ENCODE results near the gene PMEPA1.

PMEPA1 gene

DNA sequence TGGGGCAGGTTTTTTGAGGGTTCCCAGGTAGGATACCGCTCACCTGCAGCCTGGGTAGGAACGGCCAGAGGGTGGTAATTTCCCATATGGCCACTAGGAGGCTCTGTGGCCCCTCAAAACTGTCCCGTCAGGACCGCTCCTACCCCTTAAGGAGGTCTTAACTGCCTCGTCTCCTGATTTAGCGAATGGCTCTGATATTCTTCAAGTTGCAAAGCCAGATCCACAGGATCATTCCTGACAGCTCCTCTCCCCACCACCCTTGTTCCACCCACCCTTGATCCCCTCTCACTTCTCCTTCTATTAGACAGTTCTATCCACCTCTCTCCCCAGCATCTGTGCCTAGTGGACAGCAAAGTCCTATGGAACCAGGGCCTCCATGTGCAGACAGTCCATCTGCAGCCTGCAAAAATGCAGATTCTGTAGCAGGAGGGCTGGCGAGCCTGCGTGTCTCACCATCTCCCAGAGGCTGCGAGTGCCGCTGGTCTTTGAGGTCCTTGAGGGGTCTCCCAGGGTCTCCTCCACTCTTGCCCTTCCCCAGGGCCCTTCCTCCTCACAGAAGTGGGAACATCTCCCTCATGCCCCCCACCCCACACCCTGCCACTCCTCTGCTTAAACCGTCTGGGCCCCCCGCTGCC, 55.3 kb downstream of the PMEPA1 start:
- Histone ChIP-seq H3K9ac (ENCODE audit: low read depth in 1 of 2, low read length in 2 of 2) (no peak overlapping the region), H3K36me3 (ENCODE audit: control insufficient read depth in 2 of 2, insufficient read depth in 2 of 2, low read length in 2 of 2) (peaks cover 0 to 4% of the 10 kb centered on the region in 2 donors), H3K9me3 (ENCODE audit: control insufficient read depth in 2 of 2, low read length in 2 of 2) (no peaks in the 10 kb centered on the region), H3K4me1 (ENCODE audit: control insufficient read depth in 2 of 2, insufficient read depth in 2 of 2, low read length in 2 of 2) (peaks cover 4 to 8% of the 10 kb centered on the region in 2 donors), H3K4me3 (ENCODE audit: low read length in 2 of 2) (no peak overlapping the region), H3K27ac (ENCODE audit: low read depth in 2 of 2, low read length in 2 of 2) (no peak overlapping the region), H3K27me3 (ENCODE audit: control insufficient read depth in 2 of 2, insufficient read depth in 2 of 2, low read length in 2 of 2) (no peaks in the 10 kb centered on the region)

DNA sequence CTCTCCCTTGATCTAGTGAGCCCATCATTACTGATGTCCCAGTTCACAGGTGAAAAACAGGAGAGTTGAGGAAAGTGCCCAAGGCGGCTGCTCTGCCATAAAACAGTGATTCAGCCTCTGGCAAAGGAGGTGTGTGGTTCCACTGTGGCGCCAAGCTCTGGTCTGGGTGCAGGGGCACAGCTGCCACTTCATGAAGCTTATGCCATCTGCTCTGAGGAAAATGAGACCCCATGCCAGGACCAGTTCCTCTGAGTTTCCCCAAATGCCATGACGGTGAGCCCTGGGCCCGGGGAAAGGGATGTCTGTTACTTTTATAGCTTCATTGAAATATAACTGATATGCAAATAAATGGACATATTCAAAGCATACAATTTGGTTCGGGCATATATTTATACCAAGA, 55.9 kb downstream of the PMEPA1 start:
- Histone ChIP-seq H3K36me3 (ENCODE audit: control insufficient read depth in 2 of 2, insufficient read depth in 2 of 2, low read length in 2 of 2) (peaks cover 0 to 2% of the 10 kb centered on the region in 2 donors), H3K4me3 (ENCODE audit: low read length in 2 of 2) (no peak overlapping the region), H3K9ac (ENCODE audit: low read depth in 1 of 2, low read length in 2 of 2) (no peak overlapping the region), H3K27me3 (ENCODE audit: control insufficient read depth in 2 of 2, insufficient read depth in 2 of 2, low read length in 2 of 2) (no peaks in the 10 kb centered on the region), H3K9me3 (ENCODE audit: control insufficient read depth in 2 of 2, low read length in 2 of 2) (no peaks in the 10 kb centered on the region), H3K4me1 (ENCODE audit: control insufficient read depth in 2 of 2, insufficient read depth in 2 of 2, low read length in 2 of 2) (peaks cover 4 to 8% of the 10 kb centered on the region in 2 donors), H3K27ac (ENCODE audit: low read depth in 2 of 2, low read length in 2 of 2) (no peak overlapping the region)

DNA sequence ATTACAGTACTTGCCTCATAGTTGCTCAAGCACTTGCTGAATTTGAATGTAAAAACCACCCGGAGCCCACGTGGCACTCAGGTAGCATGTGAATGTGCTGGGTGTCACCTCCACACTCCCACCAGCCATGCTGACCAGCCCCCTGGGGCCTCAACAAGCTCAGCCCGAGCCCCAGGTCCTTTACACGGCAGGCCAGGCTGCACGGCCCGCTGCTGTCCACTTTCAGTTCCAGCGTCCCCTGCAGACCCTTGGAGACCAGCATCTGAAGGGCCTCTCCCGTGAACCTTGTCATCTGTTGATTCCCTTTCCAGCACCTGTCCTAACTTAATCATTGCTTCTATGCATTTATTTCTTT, 56.3 kb downstream of the PMEPA1 start:
- H3K36me3 ChIP-seq (ENCODE audit: control insufficient read depth in 2 of 2, insufficient read depth in 2 of 2, low read length in 2 of 2), result no peaks in the 10 kb centered on the region
- H3K9ac ChIP-seq (ENCODE audit: low read depth in 1 of 2, low read length in 2 of 2), result no peak overlapping the region
- H3K9me3 ChIP-seq (ENCODE audit: control insufficient read depth in 2 of 2, low read length in 2 of 2), result no peaks in the 10 kb centered on the region
- no peak overlapping the region for H3K4me3 ChIP-seq (ENCODE audit: low read length in 2 of 2)
- no peaks in the 10 kb centered on the region for H3K27me3 ChIP-seq (ENCODE audit: control insufficient read depth in 2 of 2, insufficient read depth in 2 of 2, low read length in 2 of 2)
- peaks cover 4 to 8% of the 10 kb centered on the region in 2 donors for H3K4me1 ChIP-seq (ENCODE audit: control insufficient read depth in 2 of 2, insufficient read depth in 2 of 2, low read length in 2 of 2)
- no peak overlapping the region for H3K27ac ChIP-seq (ENCODE audit: low read depth in 2 of 2, low read length in 2 of 2)

GRCh38 chr20:57652606-57653545, 56.9 kb downstream of the PMEPA1 start:
- no peaks in the 10 kb centered on the region for H3K9me3 ChIP-seq (ENCODE audit: control insufficient read depth in 2 of 2, low read length in 2 of 2)
- no peak overlapping the region for H3K9ac ChIP-seq (ENCODE audit: low read depth in 1 of 2, low read length in 2 of 2)
- no peak overlapping the region for H3K27ac ChIP-seq (ENCODE audit: low read depth in 2 of 2, low read length in 2 of 2)
- no peaks in the 10 kb centered on the region for H3K27me3 ChIP-seq (ENCODE audit: control insufficient read depth in 2 of 2, insufficient read depth in 2 of 2, low read length in 2 of 2)
- no peaks in the 10 kb centered on the region for H3K36me3 ChIP-seq (ENCODE audit: control insufficient read depth in 2 of 2, insufficient read depth in 2 of 2, low read length in 2 of 2)
- no peak overlapping the region for H3K4me3 ChIP-seq (ENCODE audit: low read length in 2 of 2)
- peaks cover 0 to 5% of the 10 kb centered on the region in 2 donors for H3K4me1 ChIP-seq (ENCODE audit: control insufficient read depth in 2 of 2, insufficient read depth in 2 of 2, low read length in 2 of 2)

DNA sequence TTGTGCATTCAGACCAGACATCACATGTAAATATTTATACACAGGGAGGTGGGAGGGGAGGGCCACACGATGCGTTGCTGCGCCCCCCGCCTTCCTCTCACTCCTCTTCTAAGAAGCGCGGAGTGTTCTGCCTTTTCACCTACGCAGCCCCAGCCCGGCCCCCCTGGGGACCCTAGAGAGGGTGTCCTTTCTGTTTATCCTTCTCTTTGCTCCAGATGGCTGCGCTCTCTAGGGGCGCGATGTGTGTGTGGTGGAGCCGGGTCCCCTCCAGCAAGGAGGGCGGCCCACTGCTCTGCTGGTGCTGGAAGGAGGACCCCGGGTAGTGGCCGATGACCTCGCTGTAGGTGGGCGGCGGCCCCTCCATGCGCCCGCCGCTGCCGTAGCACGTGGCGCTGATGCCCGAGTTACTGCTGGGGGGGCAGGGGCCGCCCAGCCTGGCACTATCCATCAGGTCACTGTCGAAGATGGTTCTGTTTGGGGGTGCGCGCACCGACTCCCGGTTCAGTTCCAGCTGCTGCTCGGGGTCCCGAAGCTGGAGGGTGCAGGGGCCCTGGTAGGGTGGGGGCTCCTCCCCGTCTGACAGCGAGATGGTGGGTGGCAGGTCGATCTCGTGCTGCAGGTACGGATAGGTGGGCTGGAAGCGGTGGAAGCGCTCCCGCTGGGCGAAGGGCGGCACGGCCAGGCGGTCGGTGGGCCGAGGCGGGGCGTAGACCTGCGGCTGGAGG, 57.8 kb downstream of the PMEPA1 start:
- Histone ChIP-seq H3K27ac (ENCODE audit: low read depth in 2 of 2, low read length in 2 of 2) (no peak overlapping the region), H3K9me3 (ENCODE audit: control insufficient read depth in 2 of 2, low read length in 2 of 2) (no peaks in the 10 kb centered on the region), H3K27me3 (ENCODE audit: control insufficient read depth in 2 of 2, insufficient read depth in 2 of 2, low read length in 2 of 2) (no peaks in the 10 kb centered on the region), H3K4me1 (ENCODE audit: control insufficient read depth in 2 of 2, insufficient read depth in 2 of 2, low read length in 2 of 2) (peaks cover 0 to 3% of the 10 kb centered on the region in 2 donors), H3K4me3 (ENCODE audit: low read length in 2 of 2) (no peak overlapping the region), H3K36me3 (ENCODE audit: control insufficient read depth in 2 of 2, insufficient read depth in 2 of 2, low read length in 2 of 2) (no peaks in the 10 kb centered on the region), H3K9ac (ENCODE audit: low read depth in 1 of 2, low read length in 2 of 2) (no peak overlapping the region)

DNA sequence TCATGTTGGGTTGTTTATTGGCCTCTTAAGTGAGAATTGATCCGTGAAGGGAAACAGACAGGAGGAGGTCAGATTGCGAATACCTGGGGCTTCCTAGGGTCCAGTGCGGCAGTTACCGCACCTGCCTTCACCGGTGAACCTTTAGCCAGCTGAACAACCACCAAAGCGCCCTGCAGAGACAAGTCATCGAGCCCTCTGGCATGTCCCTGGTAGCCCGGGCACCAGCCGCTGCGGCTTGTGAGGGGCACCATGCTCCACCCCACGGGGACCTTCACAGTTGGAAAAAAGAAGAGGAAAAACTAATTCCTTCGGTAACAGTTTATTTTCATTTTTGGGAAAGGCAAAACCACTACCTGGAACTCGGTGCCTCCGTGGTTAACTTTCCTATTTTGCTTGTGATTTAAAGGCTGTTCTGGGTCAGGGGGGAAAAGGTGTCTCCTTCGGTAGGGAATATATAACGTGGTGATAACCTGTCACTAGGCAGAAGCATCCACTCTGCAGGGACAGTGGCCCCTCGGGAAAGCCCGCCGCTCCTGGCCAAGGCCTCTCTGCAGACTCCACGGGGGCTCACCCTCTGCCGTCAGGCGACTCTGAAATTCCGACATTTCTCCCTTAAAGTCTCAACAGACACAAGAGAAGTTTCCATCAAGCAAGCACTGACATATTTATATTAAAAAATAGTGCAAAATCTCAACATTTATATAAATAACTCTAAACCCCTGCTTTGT, 58.9 kb downstream of the PMEPA1 start:
- H3K9me3 ChIP-seq (ENCODE audit: control insufficient read depth in 2 of 2, low read length in 2 of 2), result no peaks in the 10 kb centered on the region
- H3K27me3 ChIP-seq (ENCODE audit: control insufficient read depth in 2 of 2, insufficient read depth in 2 of 2, low read length in 2 of 2), result no peaks in the 10 kb centered on the region
- peaks cover 0 to 3% of the 10 kb centered on the region in 2 donors for H3K4me1 ChIP-seq (ENCODE audit: control insufficient read depth in 2 of 2, insufficient read depth in 2 of 2, low read length in 2 of 2)

DNA sequence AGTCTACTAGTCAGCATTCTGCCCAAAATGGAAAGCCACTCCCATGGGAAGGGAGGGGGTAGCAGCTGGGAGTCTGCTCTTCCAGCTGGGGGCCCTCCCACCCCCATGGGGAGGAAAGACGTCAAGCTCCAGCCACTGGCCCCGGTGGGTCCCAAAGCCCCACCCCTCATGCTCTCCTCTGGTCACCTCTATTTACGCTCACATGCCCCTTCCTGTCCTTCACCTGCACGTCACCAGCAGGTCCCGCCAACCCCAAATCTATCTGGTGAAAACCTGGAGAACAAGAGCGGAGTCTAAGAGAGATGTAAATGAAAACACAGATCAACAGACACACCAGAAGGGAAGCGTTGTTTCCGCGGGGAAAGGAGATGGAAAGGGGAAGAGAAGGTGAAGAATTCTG, 59.5 kb downstream of the PMEPA1 start:
- no peak overlapping the region for H3K9ac ChIP-seq (ENCODE audit: low read depth in 1 of 2, low read length in 2 of 2)
- no peak overlapping the region for H3K27ac ChIP-seq (ENCODE audit: low read depth in 2 of 2, low read length in 2 of 2)
- no peaks in the 10 kb centered on the region for H3K27me3 ChIP-seq (ENCODE audit: control insufficient read depth in 2 of 2, insufficient read depth in 2 of 2, low read length in 2 of 2)
- peaks cover 0 to 3% of the 10 kb centered on the region in 2 donors for H3K4me1 ChIP-seq (ENCODE audit: control insufficient read depth in 2 of 2, insufficient read depth in 2 of 2, low read length in 2 of 2)
- no peaks in the 10 kb centered on the region for H3K36me3 ChIP-seq (ENCODE audit: control insufficient read depth in 2 of 2, insufficient read depth in 2 of 2, low read length in 2 of 2)
- no peak overlapping the region for H3K4me3 ChIP-seq (ENCODE audit: low read length in 2 of 2)
- no peaks in the 10 kb centered on the region for H3K9me3 ChIP-seq (ENCODE audit: control insufficient read depth in 2 of 2, low read length in 2 of 2)

More for the DNA sequence above, 58.9 kb downstream of the PMEPA1 start:
- no peak overlapping the region for H3K4me3 ChIP-seq (ENCODE audit: low read length in 2 of 2)
- no peak overlapping the region for H3K27ac ChIP-seq (ENCODE audit: low read depth in 2 of 2, low read length in 2 of 2)
- no peak overlapping the region for H3K9ac ChIP-seq (ENCODE audit: low read depth in 1 of 2, low read length in 2 of 2)
- H3K36me3 ChIP-seq (ENCODE audit: control insufficient read depth in 2 of 2, insufficient read depth in 2 of 2, low read length in 2 of 2), result no peaks in the 10 kb centered on the region

GRCh38 chr20:57649617-57650015, 60.2 kb downstream of the PMEPA1 start:
- Histone ChIP-seq H3K9me3 (ENCODE audit: control insufficient read depth in 2 of 2, low read length in 2 of 2) (no peaks in the 10 kb centered on the region), H3K4me3 (ENCODE audit: low read length in 2 of 2) (no peak overlapping the region), H3K27me3 (ENCODE audit: control insufficient read depth in 2 of 2, insufficient read depth in 2 of 2, low read length in 2 of 2) (no peaks in the 10 kb centered on the region), H3K27ac (ENCODE audit: low read depth in 2 of 2, low read length in 2 of 2) (no peak overlapping the region), H3K36me3 (ENCODE audit: control insufficient read depth in 2 of 2, insufficient read depth in 2 of 2, low read length in 2 of 2) (no peaks in the 10 kb centered on the region), H3K4me1 (ENCODE audit: control insufficient read depth in 2 of 2, insufficient read depth in 2 of 2, low read length in 2 of 2) (peaks cover 0 to 3% of the 10 kb centered on the region in 2 donors), H3K9ac (ENCODE audit: low read depth in 1 of 2, low read length in 2 of 2) (no peak overlapping the region)

DNA sequence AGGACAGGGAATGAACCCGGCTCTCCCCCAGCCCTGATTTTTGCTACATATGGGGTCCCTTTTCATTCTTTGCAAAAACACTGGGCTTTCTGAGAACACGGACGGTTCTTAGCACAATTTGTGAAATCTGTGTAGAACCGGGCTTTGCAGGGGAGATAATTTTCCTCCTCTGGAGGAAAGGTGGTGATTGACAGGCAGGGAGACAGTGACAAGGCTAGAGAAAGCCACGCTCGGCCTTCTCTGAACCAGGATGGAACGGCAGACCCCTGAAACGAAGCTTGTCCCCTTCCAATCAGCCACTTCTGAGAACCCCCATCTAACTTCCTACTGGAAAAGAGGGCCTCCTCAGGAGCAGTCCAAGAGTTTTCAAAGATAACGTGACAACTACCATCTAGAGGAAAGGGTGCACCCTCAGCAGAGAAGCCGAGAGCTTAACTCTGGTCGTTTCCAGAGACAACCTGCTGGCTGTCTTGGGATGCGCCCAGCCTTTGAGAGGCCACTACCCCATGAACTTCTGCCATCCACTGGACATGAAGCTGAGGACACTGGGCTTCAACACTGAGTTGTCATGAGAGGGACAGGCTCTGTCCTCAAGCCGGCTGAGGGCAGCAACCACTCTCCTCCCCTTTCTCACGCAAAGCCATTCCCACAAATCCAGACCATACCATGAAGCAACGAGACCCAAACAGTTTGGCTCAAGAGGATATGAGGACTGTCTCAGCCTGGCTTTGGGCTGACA, 60.8 kb downstream of the PMEPA1 start:
- no peaks in the 10 kb centered on the region for H3K9me3 ChIP-seq (ENCODE audit: control insufficient read depth in 2 of 2, low read length in 2 of 2)
- no peaks in the 10 kb centered on the region for H3K27me3 ChIP-seq (ENCODE audit: control insufficient read depth in 2 of 2, insufficient read depth in 2 of 2, low read length in 2 of 2)
- no peak overlapping the region for H3K4me3 ChIP-seq (ENCODE audit: low read length in 2 of 2)
- H3K36me3 ChIP-seq (ENCODE audit: control insufficient read depth in 2 of 2, insufficient read depth in 2 of 2, low read length in 2 of 2), result no peaks in the 10 kb centered on the region
- H3K4me1 ChIP-seq (ENCODE audit: control insufficient read depth in 2 of 2, insufficient read depth in 2 of 2, low read length in 2 of 2), result no peaks in the 10 kb centered on the region
- H3K9ac ChIP-seq (ENCODE audit: low read depth in 1 of 2, low read length in 2 of 2), result no peak overlapping the region
- no peak overlapping the region for H3K27ac ChIP-seq (ENCODE audit: low read depth in 2 of 2, low read length in 2 of 2)

Data from mucosa of rectum (tissue), 2 donors.